ENCODE data around the gene PLA2G4D.

The PLA2G4D gene, protein sequence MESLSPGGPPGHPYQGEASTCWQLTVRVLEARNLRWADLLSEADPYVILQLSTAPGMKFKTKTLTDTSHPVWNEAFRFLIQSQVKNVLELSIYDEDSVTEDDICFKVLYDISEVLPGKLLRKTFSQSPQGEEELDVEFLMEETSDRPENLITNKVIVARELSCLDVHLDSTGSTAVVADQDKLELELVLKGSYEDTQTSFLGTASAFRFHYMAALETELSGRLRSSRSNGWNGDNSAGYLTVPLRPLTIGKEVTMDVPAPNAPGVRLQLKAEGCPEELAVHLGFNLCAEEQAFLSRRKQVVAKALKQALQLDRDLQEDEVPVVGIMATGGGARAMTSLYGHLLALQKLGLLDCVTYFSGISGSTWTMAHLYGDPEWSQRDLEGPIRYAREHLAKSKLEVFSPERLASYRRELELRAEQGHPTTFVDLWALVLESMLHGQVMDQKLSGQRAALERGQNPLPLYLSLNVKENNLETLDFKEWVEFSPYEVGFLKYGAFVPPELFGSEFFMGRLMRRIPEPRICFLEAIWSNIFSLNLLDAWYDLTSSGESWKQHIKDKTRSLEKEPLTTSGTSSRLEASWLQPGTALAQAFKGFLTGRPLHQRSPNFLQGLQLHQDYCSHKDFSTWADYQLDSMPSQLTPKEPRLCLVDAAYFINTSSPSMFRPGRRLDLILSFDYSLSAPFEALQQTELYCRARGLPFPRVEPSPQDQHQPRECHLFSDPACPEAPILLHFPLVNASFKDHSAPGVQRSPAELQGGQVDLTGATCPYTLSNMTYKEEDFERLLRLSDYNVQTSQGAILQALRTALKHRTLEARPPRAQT

DNA sequence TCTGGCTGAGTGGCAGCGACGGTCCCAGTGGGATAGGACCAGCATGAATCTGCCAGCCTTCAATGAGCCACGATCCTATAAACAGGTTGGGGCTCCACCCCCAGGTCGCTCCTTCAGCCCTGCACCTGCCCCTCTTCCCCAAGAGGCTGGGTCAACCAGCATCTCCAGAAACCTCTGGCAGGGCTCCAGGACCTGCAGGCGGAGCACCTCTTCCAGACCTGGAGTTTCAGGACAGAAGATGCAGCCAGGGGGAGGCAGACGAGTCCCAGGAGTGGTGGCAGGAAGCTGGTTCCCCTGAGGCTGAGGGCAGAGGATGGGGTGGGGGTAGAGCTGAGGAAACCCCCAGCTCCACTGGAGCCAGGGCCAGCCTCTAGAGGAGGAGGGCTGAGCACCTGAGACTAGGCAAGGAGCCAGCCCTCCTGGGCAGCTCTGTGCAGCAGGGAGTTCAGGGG, at the start of gene PLA2G4D:
TSS of gene PLA2G4D (minus strand) at position 51 of the 452 bp plus-strand sequence. CDS start 103 bp downstream, outside the sequence.
- DNase-seq, result peak; percentile 81

DNA sequence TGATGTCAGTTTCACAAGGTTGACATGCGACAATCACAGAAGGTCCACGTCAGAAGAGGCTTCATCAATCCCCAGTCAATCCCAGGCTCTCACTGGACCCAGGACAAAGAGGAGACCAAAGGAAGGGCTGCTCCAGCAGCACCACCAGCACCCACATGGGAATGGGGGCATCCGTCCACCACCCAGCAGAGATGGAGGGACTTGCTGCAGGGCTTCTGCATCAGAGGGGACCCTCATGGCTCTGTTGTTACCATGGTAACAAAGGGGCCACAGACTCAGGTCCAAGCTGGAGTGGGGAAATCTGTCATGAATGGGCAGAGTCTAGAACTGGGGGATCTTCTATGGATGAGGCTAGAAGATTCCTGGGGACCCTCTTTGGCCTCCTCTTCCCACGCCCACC, 49.0 kb upstream of the PLA2G4D start:
- no peak for DNase-seq

DNA sequence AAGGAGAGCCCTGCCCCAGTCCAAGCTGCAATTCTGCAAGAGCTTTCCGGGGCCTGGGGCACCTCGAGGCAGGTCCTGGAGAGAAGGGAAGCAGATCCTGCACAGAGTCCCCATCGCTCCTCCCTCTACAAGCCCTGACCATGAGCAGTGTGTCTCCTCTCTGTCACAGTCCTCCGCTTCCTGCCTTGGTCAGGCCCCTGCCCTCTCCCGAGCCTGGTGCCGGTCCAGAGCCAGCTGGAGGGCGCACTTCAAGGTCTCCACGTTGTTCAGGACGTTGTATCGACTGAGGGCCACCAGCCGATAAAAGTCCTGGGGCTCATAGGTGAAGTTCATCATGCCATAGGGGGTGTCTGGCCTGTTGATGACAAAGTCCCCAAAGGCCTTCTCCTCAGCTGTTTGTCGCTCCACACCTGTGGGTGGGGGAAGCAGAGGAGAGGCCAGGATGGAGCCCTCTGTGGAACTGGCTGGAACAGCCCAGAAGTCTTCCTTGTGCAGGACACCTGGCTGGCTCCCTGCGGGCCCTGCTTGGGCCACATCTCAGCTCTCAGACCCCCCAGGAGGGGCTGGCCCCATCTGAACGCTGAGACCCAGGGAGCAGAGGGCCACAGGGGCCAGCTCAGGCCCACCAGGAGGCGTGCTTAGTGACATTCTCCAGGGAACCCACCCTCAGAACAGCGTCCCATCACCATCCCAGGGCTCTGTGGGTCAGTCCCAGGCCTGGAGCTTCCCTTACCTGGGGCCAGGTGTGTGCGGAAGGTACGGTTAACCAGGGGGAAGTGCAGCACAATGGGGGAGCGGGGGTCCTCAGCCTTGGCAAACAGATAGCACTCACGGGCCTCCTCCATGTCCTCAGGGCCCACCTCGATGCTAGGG, 47.7 kb upstream of the PLA2G4D start:
- no peak for DNase-seq

DNA sequence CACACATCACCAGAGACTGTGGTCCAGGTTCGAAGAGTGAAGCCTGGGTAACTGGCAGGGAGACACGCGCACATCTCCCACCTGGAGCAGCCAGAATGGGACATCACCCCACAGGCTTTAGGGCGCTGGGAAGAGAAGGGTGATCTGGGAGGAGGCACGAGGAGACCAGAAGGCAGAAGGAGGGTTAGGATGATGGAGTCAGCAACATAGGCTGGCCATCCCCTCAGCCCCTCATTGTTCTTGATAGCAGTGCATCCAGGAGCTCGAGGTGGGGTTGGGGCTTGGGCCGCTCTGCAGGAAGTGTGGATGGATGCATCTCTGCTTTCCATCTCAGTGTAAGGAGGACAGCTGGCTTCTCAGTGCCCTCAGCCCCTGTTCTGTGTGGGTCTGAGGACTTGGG, 46.9 kb upstream of the PLA2G4D start:
- no peak for DNase-seq

DNA sequence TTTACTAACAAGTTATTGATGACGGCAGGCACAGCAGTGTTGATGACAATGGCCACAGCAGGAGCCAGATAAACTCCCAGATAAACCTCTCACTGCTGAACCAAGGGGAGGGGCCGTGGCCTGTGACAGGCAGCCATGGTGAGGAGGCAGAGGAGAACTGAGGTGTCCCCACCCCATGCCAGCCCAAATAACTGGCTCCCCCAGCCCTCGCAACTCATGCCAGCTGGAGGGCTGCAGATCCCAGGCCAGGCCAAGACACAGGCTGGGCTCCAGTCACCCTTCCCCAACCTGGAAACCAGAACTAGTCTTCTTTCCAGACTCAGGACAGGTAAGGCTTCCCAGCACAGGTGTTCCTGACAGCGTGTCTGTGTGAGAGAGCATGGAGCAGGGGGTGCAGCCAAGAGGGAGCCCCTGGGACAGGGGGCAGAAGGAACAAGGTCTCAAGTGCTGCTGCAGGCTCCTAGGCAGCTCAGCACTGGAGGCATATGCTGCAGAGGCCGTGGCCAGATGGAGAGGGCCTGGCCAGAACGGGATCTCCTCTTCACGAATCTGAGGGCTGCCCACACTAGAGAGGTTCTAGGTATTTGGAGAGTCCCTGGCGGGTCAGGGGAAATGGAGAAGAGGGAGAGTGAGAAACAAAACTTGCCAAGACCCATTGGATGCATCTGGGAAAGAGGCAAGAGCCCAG, 46.2 kb upstream of the PLA2G4D start:
- no peak for DNase-seq

DNA sequence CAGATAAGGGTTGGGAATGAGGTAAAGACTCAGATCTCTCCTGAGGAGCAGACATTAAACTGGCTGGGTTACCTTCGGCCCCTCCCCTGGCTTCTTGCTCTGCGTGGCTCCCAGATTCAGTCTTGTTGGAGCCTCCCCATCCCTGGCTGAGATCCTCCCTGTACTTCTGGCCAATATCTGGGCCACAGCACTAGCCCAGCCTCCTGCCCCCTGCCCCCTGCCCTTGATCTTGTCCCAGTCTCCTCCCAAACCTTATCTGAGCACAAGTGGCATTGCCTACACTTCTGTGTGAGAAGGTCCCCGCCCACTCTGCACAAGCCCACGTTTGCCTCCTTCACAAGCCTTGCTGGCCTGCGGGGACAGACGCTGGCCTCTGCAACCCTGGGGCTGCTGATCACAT, 45.2 kb upstream of the PLA2G4D start:
- DNase-seq, result no peak

DNA sequence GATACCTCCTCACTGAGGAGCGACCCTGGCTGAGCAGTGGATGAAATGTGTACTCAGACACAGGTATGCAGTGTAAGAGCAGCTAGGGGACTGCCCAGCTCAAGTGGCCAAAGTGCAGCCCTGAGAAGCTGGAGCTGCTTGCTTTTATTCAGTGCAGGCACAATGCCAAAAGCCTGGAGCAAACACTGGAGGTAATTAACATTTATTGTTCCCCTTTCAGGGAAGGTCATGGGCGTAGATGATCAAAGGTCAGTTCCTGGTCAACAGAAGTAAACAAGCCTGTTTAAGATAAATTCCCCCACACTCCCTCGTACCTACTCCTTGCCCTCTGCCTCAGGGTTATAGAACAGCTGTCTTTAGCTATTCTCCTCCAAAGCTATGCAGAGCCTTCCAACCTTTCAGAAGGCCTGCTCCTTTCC, 44.6 kb upstream of the PLA2G4D start:
- DNase-seq, result no peak

DNA sequence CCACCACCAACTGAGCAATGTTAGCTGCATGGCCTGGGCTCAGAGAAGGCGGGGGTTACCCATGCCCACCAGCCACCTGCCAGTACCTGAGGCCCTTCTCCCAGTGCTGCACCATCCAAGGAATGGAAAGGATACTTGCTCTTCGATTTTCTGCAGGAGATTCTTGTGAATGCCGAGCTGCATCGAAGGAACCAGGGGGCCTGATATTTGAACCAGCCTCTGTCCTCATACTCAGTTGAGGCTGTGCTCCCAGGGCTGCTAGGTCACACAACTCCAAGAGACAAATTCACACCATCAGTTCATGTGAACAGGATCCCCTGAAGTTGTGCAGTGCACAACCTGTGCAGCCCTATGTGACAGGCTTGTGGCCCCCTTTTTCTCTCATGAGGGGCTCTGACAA, 44.0 kb upstream of the PLA2G4D start:
- DNase-seq, result no peak

DNA sequence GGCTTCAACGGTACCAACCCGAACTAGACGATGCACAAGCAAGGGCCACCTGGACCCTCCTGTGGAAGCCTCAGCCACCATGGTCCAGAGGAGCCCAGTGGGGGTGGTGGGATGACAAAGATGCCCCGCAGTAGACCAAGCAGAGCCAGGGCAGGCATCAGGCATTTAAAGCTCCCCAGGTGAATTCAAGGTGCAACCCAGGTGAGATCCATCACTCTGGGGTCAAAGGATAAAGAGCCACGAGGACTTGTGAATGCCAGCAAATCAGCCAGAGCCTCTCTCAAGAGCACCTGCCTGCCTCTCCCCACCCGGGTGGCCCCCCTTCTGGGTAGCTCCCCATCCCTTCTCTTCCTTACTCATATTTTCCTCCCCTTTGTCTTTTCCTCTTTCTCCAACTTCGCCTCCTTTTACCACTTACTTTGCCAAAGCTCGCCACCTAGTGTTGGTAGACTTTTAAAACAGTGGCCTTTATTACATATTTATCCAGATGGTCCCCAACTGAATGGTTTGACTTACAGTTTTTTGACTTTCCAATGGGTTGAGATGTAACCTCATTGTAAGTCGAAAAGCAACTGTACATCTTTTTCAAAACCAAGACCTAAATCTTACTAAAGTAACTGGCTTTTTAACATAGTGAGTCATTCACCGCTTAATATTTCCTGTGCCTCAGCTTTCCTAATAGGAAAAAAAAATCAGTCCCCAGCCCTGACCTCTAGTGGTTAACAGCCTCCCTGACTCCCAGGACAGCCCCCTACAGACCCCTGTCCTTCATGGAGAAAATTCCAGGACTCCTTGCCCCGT, 43.3 kb upstream of the PLA2G4D start:
- DNase-seq, result peak; percentile 8

DNA sequence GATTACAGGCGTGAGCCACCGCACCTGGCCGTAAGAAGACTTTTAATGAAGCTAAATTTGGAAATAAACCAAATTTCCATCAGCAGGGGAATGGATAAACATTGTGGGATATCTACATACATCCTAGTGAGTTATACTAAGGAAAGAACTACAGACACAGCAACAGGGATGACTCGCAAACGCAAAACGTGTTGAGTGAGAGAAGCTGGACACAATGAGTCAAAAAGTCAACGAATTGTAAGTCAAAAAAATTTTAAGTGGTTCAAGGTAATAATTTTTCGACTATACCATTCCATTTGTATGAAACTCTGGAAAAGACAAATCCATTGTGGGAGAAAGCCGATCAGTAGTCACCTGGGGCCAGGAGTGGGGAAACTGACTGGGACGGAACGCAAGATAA, 42.2 kb upstream of the PLA2G4D start:
- no peak for DNase-seq

DNA sequence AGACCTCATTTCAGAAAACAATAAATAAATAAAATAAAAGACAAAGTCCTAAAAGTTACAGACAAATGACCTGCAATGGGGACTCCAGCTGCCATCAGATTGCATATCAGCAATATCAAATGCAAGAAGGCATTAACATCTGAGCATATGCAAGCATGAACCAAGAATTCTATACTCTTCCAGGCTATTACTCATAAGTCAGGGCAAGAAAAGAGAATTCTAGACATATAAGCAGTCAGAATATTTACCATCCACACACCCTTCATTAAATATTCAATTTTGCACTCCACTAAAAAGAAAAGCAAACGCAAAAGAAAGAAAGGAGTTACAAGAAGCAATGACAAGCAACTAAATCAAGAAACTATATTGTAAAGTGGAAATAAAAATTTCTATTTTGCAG, 41.0 kb upstream of the PLA2G4D start:
- no peak for DNase-seq

DNA sequence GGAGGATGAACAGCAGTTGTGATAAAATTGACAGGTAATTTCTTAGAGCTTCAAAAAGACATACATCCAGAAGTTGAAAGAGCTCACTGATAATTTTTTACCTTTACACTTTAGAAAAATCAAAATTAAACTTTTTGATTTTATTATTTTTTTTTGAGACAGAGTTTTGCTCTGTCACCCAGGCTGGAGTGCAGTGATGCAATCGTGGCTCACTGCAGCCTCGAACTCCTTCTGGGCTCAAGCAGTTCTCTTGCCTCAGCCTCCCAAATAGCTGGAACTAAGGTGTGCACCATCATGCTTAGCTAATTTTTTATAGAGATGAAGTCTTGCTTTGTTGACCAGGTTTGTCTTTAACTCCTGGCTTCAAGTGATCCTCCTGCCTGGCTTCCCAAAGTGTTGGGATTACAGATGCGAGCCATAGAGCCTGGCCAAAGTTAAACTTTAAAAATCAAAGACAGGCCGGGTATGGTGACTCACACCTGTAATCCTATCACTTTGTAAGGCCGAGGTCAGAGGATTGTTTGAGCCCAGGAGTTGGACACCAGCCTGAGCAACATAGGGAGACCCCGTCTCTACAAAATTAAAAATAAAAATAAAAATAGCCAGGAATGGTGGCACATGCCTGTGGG, 40.4 kb upstream of the PLA2G4D start:
- DNase-seq, result no peak

DNA sequence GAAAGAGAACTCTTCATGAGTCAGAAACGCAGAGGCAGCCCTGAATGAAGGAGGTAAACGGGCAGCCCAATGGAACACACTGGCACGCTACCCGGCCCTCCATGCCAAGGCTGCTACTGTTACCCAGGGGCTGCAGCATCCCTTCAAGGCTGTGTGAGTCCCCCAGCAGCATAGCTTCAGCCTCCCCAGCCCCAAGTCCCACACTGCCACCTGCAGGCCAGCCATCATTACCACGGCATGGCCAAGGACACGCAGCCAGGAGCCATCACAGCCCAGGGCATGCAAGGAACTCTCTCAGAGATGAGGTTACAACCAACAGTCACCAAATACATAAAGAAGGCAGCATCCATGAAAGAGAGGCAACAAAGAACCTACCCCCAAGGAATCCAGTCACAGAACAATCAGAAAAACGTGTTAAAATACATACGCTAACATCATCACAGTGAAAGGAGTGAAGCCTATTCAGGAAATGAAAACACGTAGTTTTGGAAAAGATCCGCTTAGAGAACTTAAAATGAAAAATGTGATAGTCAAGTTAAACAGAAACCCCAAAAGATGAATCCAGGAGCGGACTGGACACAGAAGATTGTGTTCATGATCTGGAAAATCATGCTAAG, 39.6 kb upstream of the PLA2G4D start:
- DNase-seq, result peak; percentile 43

DNA sequence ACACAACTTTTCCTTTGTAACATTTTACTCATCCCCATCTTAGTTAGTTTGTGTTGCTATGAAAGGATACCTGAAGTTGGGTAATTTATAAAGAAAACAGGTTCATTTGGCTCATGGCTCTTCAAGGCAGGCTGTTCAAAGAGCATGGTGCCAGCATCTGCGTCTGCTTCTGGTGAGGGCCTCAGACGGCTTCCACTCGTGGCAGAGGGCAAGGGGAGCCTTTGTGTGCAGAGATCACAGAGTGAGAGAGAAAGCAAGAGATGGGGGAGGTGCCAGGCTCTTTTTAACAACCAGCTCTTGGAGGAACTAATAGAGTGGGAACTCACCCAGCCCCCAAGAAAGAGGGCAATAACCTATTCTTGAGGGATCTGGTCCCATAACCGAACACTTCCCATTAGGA, 39.0 kb upstream of the PLA2G4D start:
- DNase-seq, result no peak

DNA sequence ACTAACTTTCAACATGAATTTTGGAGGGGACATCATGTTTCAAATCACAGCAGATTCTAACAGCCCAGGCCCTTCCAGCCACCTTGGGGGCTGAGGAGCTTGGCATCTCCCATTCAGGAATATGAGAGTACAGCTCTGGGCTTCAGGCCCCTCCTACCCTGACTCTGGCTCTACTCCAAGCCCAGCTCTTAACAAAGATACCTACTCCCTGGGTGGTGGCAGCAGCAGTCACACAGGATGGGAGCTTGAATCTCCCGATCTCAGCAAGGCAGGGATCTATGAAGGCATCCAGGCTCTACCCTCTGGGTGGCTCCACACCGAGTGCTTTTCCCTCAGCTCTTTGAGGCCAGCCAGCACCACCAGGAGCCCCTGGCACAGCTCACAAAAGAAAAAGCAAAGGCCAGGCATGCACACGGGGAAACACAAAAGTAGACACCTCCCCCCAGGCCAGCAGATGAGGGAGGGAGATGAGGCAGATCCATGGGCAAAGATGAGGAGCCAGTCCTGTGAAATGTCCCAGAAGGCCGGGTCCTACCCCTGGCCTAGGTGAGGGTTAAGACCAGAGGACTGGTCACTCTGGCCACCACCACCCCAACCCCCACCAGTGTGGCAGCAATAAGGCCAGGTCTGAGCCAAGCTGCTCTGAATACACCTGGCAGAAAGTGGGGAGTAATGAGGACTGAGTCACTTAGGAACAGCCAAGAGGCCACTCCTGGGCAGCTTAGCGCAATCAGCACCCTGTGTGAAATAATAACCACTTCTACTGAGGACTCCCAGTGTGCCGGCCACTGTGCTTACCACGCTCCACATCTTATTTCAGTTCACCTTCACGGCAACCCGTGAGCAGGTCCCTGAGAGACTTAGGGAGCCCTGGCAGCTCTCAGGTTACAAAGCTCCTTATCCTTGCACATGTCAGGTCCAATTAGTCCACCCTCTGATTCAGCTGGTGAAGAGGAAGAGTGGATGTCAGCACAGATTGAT, 37.8 kb upstream of the PLA2G4D start:
- DNase-seq, result peak; percentile 45

DNA sequence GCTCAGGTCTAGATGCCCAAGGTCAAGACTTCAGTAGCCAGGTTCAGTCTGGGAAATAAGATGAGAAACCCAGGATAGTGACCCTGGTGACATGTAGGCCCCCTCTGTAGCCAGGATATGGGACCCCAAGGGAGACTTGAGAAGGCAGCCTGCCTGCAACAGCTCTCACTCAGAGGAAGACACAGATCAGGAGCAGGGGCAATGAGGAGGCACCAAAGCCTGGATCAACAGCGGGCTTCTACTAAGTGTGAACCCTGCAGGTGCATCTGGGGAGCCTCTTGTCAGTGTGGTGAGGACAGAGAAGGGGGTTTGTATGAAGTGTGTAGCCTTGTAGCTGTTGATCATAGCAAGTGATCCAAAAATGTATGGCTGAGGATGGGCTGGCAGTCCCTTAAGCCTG, 36.6 kb upstream of the PLA2G4D start:
- no peak for DNase-seq

DNA sequence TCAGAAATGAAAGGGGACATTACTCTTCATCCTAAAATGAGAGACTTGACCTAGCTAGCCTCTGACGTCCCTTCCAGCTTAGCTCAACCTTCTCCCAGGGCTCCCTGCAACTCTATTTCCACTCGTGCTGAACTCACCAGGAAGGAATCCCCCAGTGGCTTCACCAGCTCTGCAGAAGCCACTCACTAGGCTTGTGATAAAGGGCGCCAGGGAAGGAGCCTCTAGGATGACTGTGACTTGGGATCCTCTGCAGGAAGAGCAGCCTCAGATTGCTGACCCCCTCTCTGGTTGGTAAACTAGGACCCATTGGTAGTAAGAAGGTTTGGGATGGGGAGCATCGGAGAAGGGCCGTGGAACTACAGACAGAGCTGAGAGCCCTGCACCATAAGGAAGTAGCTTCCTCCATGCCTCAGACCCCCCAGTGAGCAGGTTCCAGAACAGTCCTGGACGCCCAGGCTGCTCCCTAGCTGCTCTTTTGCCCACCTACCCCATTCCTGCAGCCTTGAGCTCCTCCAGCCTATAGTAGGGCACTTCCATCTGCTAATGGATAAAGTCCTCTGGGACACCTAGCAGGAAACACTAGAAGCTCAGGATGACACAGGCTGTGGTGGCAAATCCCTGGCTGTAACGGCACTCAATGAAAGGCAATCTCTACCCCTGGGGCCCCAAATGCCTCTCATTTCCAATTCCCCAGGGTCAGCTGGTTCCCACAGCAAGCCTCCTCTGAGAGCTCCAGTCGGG, 36.1 kb upstream of the PLA2G4D start:
- DNase-seq, result no peak

DNA sequence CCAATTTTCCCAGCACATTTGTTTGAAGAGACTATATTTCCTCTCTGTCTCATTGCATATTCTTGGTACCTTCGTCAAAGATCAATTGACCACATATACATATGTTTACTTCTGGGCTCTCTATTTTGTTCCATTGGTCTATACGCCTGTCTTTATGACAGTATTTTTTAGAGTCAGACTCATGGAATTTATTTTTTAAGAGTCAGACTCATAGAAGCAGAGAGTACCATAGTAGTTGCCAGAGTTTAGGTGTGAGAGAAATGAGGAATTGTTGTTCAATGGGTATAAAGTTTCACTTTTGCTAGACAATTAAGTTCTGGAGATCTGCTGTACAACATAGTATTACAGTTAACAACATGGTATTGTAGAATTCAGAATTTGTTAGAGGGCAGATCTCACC, 35.0 kb upstream of the PLA2G4D start:
- no peak for DNase-seq

DNA sequence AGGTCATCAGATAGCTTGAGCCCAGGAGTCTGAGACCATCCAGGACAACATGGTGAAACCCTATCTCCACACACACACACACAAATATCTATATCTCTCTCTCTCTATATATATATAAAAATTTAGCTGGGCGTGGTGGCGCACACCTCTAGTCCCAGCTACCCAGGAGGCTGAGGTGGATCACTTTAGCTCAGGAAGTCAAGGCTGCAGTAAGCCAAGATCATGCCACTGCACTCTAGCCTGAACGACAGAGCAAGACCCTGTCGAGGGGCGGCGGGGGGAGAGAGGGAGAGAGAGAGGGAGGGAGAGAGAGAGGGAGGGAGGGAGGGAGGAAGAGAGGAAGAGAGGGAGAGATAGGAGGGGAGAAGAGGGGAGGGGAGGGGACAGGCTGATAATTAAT, 34.1 kb upstream of the PLA2G4D start:
- DNase-seq, result no peak
